ENCODE measurements around the gene PDE4DIP.
"Not testable (repeated sequence)": the region's sequence is repeated elsewhere in the genome, so short reads cannot be mapped to it uniquely, and the experiment has no call there.

PDE4DIP gene

DNA sequence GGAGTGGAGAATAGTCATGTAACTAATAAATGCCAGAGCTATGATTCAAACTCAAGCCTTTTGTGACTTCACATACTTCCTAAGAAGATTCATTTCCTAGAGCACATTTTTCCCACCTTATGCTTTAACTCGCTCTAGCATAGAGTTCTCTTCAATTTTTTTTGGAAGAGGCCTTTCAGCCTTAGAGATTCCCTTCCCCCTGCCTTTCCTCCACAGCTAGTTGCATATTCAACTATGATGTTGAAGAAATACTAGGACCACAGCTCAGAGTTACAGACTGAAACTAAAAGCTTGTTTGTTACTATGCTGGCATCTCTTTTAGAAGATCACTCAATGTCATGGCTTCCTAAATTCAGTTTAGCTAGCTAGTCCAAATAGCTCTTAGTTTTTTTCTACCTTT, 131.2 kb downstream of the PDE4DIP start:
- H3K27me3 ChIP-seq (ENCODE audit: low read length); H3K4me3 ChIP-seq (ENCODE audit: insufficient read depth, low read length, poor library complexity, severe bottlenecking); H3F3A ChIP-seq (ENCODE audit: insufficient read depth); H3K9me3 ChIP-seq (ENCODE audit: insufficient read depth, low read length); H2AFZ ChIP-seq (ENCODE audit: low read depth, low read length, severe bottlenecking); H3K79me2 ChIP-seq (ENCODE audit: insufficient read depth, low read length); H3K9me2 ChIP-seq (replicated peaks; ENCODE audit: insufficient read depth, low read length); H3K36me3 ChIP-seq (ENCODE audit: low read length); H3K9ac ChIP-seq (ENCODE audit: low read length); H4K20me1 ChIP-seq (ENCODE audit: low read depth, low read length); H3K4me2 ChIP-seq (ENCODE audit: low read depth, low read length, poor library complexity, severe bottlenecking); H3K27ac ChIP-seq (ENCODE audit: low read depth, low read length): not testable (repeated sequence)

DNA sequence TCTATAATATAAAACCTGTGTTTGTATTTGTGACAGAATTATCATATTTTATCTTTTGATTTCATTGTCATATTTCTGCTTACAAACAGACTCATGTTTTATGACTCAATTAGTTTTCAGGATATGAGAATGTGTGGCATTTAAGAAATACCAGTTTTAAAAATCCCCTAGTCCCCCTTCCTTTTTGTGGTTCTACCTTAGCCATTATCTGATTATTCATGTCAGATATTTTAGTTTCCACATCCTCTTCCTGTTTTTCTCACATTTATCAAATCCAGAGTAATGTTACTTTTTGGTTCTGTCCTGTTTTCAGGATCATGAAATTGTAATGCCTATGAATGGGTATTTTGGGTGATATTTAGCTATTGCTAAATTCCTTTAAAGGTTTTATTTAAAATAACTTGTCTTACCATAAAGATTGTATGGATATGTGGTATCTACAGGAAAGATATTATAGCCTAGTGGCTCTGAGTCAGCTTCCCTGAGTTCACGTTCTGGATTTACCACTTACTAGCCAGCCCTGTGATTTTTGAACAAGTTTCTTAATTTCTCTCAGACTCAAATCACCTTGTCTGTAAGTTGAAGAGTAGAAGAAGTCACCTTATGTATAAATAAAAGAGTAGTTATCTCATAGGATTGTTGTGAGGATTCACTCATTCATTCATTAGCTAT, 131.8 kb downstream of the PDE4DIP start:
- not testable (repeated sequence) for H3K36me3 ChIP-seq (ENCODE audit: low read length); H4K20me1 ChIP-seq (ENCODE audit: low read depth, low read length); H3K9ac ChIP-seq (ENCODE audit: low read length); H3K79me2 ChIP-seq (ENCODE audit: insufficient read depth, low read length); H3K27me3 ChIP-seq (ENCODE audit: low read length); H2AFZ ChIP-seq (ENCODE audit: low read depth, low read length, severe bottlenecking); H3K4me2 ChIP-seq (ENCODE audit: low read depth, low read length, poor library complexity, severe bottlenecking); H3K9me3 ChIP-seq (ENCODE audit: insufficient read depth, low read length); H3F3A ChIP-seq (ENCODE audit: insufficient read depth); H3K27ac ChIP-seq (ENCODE audit: low read depth, low read length); H3K9me2 ChIP-seq (replicated peaks; ENCODE audit: insufficient read depth, low read length); H3K4me3 ChIP-seq (ENCODE audit: insufficient read depth, low read length, poor library complexity, severe bottlenecking)

DNA sequence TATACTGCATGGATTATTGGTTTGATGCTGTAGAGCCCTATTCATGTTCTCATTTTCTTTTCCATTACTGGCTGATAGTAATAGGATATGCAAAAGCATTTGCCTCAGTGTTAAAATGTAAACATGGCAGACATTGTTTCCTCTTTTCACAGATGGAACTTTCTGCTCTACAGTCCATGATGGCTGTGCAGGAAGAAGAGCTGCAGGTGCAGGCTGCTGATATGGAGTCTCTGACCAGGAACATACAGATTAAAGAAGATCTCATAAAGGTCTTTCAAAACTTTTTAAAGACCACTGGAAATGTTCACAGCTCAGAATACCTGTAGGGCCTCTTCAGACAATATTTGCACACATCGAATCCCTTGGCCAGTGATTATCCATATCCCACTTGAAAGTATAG, 133.6 kb downstream of the PDE4DIP start:
- not testable (repeated sequence) for H3K36me3 ChIP-seq (ENCODE audit: low read length); H3F3A ChIP-seq (ENCODE audit: insufficient read depth); H3K27ac ChIP-seq (ENCODE audit: low read depth, low read length); H3K9me3 ChIP-seq (ENCODE audit: insufficient read depth, low read length); H3K27me3 ChIP-seq (ENCODE audit: low read length); H2AFZ ChIP-seq (ENCODE audit: low read depth, low read length, severe bottlenecking); H3K9me2 ChIP-seq (replicated peaks; ENCODE audit: insufficient read depth, low read length); H3K79me2 ChIP-seq (ENCODE audit: insufficient read depth, low read length); H3K4me3 ChIP-seq (ENCODE audit: insufficient read depth, low read length, poor library complexity, severe bottlenecking); H4K20me1 ChIP-seq (ENCODE audit: low read depth, low read length); H3K4me2 ChIP-seq (ENCODE audit: low read depth, low read length, poor library complexity, severe bottlenecking); H3K9ac ChIP-seq (ENCODE audit: low read length)

DNA sequence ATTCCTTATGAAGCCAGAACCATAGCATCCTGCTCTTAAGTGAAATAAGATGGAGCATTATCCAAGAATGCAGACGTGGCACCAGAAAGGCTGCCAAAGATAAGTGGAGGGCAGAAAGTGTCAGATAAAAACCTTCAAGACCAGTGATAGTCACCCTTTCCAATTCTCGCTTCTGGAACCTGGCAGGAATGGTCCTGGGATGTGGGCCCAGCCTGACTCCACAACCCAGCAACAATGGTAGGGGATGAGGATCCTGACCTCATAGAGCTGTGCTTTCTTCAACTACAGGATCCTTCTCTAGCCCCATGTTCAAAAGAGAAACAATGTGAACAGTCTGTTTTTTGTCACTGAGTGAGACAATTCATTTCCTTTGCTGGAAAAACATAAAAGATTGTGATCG, 145.2 kb downstream of the PDE4DIP start:
- H3K9ac ChIP-seq (ENCODE audit: low read length); H3K9me3 ChIP-seq (ENCODE audit: insufficient read depth, low read length); H3K4me3 ChIP-seq (ENCODE audit: insufficient read depth, low read length, poor library complexity, severe bottlenecking); H3K4me2 ChIP-seq (ENCODE audit: low read depth, low read length, poor library complexity, severe bottlenecking); H3K36me3 ChIP-seq (ENCODE audit: low read length); H3F3A ChIP-seq (ENCODE audit: insufficient read depth); H2AFZ ChIP-seq (ENCODE audit: low read depth, low read length, severe bottlenecking); H3K9me2 ChIP-seq (replicated peaks; ENCODE audit: insufficient read depth, low read length); H3K27me3 ChIP-seq (ENCODE audit: low read length); H3K79me2 ChIP-seq (ENCODE audit: insufficient read depth, low read length); H4K20me1 ChIP-seq (ENCODE audit: low read depth, low read length); H3K27ac ChIP-seq (ENCODE audit: low read depth, low read length): not testable (repeated sequence)

DNA sequence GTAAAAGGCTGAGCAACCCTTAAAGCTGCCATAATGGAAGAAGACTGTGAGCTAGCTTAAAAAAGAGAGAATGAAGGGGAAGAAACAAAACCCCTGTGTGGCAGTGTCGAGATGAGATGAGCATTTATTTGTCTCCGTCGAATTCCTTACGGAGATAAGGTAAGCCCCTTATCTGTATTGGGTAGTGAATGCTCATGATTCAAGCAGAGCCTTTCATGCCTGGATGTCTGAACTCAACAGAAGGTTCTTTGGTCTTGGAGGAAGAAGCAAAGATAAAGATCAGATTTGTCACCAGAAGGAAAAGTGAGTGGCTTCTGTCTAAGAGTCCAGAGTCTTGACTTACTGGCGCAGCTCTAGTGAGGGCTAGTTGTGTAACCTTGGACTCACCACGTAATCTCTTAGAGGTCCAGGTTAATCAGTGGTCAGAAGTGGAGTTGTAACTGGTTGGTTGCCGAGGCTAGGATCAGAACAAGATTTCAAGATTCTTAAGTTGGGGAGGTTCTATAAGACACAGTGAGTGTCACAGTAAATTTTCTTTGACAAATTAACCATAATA, 146.1 kb downstream of the PDE4DIP start:
- H3K4me3 ChIP-seq (ENCODE audit: insufficient read depth, low read length, poor library complexity, severe bottlenecking); H4K20me1 ChIP-seq (ENCODE audit: low read depth, low read length); H3K9ac ChIP-seq (ENCODE audit: low read length); H3K9me3 ChIP-seq (ENCODE audit: insufficient read depth, low read length); H3K4me2 ChIP-seq (ENCODE audit: low read depth, low read length, poor library complexity, severe bottlenecking); H2AFZ ChIP-seq (ENCODE audit: low read depth, low read length, severe bottlenecking); H3K36me3 ChIP-seq (ENCODE audit: low read length); H3F3A ChIP-seq (ENCODE audit: insufficient read depth); H3K9me2 ChIP-seq (replicated peaks; ENCODE audit: insufficient read depth, low read length); H3K27me3 ChIP-seq (ENCODE audit: low read length); H3K79me2 ChIP-seq (ENCODE audit: insufficient read depth, low read length); H3K27ac ChIP-seq (ENCODE audit: low read depth, low read length): not testable (repeated sequence)

DNA sequence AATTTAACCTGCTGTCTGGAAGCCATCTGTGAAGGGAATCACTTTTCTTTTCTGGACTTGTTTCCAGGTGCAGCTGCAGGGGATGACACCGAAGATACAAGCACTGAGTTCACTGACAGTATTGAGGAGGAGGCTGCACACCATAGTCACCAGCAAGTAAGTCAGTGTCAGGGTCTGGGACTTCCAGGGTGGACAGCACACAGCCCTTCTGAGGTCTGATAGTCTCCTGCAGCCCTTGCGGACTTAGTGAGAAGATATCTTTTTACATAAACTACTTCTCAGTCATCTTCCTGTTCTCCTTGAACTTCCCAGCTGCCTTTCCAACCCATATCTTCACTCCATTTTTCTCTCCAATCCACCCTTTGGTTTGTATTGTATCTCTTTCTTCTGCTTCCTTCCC, 147.6 kb downstream of the PDE4DIP start:
- not testable (repeated sequence) for H2AFZ ChIP-seq (ENCODE audit: low read depth, low read length, severe bottlenecking); H3K79me2 ChIP-seq (ENCODE audit: insufficient read depth, low read length); H3K9ac ChIP-seq (ENCODE audit: low read length); H3K27ac ChIP-seq (ENCODE audit: low read depth, low read length); H3K36me3 ChIP-seq (ENCODE audit: low read length); H3K9me3 ChIP-seq (ENCODE audit: insufficient read depth, low read length); H3K27me3 ChIP-seq (ENCODE audit: low read length); H3K4me3 ChIP-seq (ENCODE audit: insufficient read depth, low read length, poor library complexity, severe bottlenecking); H3K9me2 ChIP-seq (replicated peaks; ENCODE audit: insufficient read depth, low read length); H4K20me1 ChIP-seq (ENCODE audit: low read depth, low read length); H3F3A ChIP-seq (ENCODE audit: insufficient read depth); H3K4me2 ChIP-seq (ENCODE audit: low read depth, low read length, poor library complexity, severe bottlenecking)

DNA sequence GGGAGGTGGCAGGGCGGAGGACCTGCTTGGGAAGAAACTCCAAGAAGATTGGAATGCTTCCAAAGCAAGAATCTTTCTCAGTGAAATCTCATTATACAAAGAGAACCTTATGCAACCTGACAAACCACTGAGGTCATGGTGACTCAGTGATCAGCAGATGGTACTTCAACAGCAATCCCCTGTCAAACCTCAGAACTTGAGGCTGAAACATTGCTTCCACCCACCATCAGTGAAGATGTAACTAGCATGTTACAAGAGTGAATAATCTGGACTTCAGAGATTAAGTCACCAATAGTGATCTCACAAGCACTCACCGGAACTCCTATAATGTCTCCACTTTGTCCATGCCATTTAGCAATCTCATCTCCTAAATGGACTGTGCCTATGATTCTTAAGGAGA, 148.1 kb downstream of the PDE4DIP start:
- H2AFZ ChIP-seq (ENCODE audit: low read depth, low read length, severe bottlenecking); H3K9me3 ChIP-seq (ENCODE audit: insufficient read depth, low read length); H3K4me3 ChIP-seq (ENCODE audit: insufficient read depth, low read length, poor library complexity, severe bottlenecking); H3K27me3 ChIP-seq (ENCODE audit: low read length); H3F3A ChIP-seq (ENCODE audit: insufficient read depth); H3K36me3 ChIP-seq (ENCODE audit: low read length); H3K79me2 ChIP-seq (ENCODE audit: insufficient read depth, low read length); H3K4me2 ChIP-seq (ENCODE audit: low read depth, low read length, poor library complexity, severe bottlenecking); H3K27ac ChIP-seq (ENCODE audit: low read depth, low read length); H4K20me1 ChIP-seq (ENCODE audit: low read depth, low read length); H3K9ac ChIP-seq (ENCODE audit: low read length); H3K9me2 ChIP-seq (replicated peaks; ENCODE audit: insufficient read depth, low read length): not testable (repeated sequence)

DNA sequence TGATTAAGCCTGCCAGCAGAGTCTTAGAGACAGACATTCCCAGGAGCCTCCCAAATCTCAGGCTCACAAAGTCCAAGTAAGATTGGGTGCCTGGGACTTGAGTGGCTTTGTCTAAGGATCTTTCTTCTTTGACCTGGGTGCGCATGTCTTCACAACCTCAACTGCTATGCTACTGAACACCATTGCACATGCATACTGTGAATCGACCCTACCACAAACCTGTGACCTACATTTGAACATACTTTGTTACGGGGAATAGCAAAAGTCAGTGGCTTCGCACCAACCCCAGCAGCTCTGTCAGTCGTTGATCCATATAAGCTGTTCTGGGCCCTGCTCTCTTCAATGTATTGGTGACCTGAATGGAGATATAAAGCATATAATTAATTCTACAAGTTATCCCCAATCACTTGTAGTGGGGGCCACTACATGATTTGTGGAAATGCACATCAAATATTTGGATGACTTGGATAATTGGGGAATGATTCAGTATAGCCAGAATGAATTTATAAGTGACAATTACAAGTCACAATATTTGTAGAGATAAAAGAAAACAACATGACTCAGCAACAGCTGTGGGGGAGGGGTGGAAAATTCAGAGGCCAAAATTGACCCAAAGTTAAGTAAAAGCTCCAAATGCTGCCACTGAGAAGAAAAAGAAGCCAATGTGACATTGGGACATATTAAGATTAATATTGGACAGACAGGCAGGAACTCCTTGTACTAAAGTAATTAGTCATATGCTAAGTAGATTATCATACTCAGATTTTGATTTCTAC, 152.4 kb downstream of the PDE4DIP start:
- not testable (repeated sequence) for H3K9me2 ChIP-seq (replicated peaks; ENCODE audit: insufficient read depth, low read length); H3K9ac ChIP-seq (ENCODE audit: low read length); H3K27me3 ChIP-seq (ENCODE audit: low read length); H4K20me1 ChIP-seq (ENCODE audit: low read depth, low read length); H3K36me3 ChIP-seq (ENCODE audit: low read length); H3F3A ChIP-seq (ENCODE audit: insufficient read depth); H3K79me2 ChIP-seq (ENCODE audit: insufficient read depth, low read length); H2AFZ ChIP-seq (ENCODE audit: low read depth, low read length, severe bottlenecking); H3K4me3 ChIP-seq (ENCODE audit: insufficient read depth, low read length, poor library complexity, severe bottlenecking); H3K4me2 ChIP-seq (ENCODE audit: low read depth, low read length, poor library complexity, severe bottlenecking); H3K27ac ChIP-seq (ENCODE audit: low read depth, low read length); H3K9me3 ChIP-seq (ENCODE audit: insufficient read depth, low read length)

All from SU-DHL-6 (cell line).